ENCODE results near the gene CACNG1.
"Not testable (repeated sequence)": the region's sequence is repeated elsewhere in the genome, so short reads cannot be mapped to it uniquely, and the experiment has no call there.

The CACNG1 gene

DNA sequence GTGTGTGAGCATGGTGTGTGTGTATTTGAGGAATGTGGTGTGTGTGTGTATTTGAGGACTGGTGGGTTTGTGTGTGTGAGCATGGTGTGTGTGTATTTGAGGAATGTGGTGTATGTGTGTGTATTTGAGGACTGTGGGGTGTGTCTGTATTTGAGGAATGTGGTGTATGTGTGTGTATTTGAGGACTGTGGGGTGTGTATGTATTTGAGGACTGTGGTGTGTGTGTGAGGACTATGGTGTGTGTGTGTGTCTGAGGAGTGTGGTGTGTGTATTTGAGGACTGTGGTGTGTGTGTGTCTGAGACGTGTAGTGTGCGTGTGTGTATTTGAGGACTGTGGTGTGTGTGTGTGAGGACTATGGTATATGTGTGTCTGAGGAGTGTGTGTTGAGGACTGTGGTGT lies 18.0 kb upstream of the CACNG1 start:
- no peak for DNase-seq

DNA sequence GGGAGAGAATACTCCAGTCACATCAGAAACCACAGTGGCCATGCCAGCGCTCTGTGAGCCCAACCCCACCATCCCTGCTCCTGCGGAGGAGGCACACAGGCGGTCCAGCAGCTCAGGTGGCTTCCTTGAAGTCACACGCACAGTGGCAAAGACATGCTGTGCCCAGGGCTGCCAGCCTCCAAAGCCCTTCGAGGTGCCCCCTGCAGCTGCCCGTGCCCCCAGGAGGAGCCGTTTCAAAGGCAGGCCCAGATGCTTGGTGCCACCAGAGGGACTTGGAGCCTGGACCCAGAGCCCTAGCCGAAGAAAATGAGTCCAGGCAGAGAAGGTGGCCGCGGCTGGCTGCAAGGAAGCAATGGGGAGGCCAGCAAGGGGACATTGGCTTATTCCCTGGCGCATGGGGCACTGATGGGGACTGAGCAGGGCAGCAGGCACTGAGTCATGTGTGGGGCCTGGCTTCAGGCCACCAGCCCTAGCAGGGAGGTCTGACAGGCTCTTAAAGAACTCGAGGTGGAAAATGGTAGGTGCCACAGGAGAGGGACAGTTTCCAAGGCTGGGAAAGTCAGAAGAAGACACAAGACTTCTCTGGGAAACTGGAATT lies 17.2 kb upstream of the CACNG1 start:
- DNase-seq: no peak

DNA sequence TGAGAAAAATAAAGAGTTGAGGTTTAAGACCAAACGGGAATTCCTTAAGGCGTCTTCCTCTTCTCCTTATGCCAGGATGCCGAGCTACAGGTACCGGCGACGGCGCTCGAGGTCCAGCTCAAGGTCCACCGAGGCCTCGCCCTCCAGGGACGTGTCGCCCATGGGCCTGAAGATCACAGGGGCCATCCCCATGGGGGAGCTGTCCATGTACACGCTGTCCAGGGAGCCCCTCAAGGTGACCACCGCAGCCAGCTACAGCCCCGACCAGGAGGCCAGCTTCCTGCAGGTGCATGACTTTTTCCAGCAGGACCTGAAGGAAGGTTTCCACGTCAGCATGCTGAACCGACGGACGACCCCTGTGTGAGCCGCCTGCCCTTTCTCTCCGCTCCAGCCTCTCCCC lies 13.7 kb upstream of the CACNG1 start:
- no peak for DNase-seq

DNA sequence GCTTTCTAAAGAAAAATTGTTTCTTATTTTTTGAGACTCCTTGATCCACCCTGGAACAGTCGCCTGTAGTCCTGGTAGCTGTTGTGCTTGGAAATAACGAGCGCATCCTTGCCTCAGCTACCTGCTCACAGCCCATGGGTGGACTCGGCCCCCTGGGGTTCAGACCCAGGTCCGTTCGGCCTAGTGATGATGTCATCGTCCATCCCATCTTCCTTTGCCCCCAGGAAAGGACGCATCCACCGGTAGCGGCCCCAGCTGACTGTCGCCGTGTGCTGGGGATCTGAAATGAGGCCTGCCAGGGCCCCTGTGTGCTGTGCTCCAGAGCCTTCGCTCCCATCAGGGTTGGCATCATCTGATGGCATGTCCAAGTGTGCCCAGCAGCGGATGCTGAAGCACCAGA lies 12.0 kb upstream of the CACNG1 start:
- DNase-seq: no peak

DNA sequence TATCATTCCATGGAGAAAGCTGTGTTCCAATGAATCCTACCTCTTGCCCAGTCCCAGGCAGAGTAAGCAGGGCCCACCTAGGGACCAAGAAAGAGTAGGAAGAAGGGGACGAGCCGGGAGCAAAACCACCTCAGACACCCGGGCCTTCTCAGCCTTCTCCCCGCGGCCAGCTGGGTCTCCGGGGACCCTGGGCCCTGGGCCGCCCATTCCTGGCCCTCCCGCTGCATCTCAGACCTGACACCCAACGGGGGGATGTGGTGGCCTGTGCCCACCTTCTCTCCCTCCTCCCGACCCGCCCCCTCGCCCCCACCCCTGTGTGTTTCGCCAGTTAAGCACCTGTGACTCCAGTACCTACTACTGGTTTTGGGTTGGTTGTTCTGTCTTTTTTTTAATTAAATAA lies 11.4 kb upstream of the CACNG1 start:
- no peak for DNase-seq

DNA sequence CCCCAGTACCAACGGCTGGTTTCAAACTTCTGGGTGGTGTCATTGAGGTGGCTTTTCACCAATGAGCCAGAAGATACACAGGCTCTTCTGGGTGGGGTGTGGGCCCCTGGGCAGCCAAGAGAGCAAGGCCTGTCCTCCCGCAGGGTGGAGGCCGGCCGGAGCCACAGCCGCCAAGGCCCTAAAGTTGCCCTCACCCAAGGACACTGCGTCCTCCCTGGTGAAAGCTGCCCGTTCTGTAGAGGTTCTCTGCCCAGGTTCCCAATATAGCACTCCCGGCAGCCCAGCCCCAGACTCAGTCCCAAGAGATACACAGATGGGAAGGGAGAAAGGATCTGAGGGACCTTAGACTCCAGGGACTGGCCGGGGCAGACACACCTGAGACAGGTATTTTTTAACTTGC lies 10.7 kb upstream of the CACNG1 start:
- no peak for DNase-seq

DNA sequence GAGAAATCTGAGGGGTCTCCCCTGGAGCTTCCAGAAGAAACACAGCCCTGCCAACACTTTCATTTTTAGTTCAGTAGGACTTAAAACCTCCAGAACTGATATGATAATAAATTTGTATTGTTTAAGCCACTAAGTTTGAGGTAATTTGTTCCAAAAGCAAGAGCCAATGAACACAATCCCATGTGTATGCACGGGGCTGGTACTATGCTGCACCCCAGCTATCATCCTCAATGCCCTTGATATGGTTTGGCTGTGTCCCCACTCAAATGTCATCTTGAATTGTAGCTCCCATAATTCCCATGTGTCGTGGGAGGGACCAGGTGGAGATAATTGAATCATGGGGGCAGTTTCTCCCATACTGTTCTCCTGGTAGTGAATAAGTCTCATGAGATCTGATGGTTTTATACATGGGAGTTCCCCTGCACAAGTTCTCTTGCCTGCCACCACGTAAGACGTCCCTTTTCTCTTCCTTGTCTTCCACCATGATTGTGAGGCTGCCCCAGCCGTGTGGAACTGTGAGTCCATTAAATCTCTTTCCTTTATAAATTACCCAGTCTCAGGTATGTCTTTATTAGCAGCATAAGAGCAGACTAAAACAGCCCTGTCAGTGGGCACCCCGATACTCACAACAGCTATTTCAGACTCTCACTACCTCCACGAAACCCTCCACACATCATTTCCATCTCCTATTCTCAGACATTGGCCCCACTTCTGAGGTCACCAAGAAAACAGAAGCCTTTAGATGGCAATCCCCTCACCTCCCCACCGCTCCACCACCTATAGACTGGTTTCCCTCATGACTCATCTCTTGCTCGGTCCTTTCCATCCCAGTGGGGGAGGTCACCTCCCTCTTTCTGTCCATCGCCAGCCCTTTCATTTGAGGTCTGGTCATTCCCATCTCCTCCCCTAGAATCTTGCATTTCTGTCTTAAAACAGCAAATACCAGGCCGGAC lies 8.9 kb upstream of the CACNG1 start:
- DNase-seq: no peak

DNA sequence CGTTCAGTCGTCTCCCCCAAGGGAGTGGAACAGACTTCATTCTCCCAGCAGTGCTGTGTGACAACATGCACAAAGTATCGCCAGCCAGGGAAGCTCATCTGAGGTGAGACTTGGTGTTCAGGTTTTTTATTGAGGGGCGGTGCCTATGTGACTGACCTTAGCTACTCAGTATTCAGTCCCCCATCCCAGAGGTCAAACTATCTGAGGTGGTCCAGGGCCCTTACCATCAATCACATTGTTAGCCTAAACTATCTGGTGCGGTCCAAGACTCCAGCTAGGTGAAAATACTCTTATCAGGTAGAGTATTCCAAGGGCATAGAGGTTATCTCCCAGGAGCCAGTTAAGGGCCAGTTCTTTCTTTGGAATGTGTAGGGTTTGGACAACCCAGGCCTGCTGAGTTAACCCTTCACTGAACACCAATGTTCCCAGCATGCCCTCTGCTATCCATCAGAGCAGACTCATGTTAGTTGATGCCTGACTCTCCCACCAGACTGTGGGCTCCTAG lies 5.4 kb upstream of the CACNG1 start:
- no peak for DNase-seq

DNA sequence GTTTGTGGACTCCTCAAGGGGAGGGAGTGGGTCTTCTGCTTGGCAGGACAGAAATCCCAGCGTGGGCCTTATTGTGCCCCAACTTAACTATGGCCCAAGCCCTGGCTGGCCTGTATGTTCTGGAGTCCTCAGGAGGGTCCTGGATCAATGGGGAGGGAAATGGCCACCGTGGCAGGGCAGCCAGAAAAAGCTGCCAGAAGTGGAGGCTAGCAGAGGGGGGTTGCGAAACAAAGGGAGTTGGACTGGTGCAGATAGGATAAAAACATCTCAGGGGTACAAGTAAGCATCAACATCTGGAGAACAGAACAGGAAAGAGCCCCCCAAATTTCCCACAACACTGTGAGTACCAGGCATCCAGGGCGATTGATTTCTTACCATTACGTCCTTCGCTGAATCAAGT lies 3.7 kb upstream of the CACNG1 start:
- DNase-seq: no peak

DNA sequence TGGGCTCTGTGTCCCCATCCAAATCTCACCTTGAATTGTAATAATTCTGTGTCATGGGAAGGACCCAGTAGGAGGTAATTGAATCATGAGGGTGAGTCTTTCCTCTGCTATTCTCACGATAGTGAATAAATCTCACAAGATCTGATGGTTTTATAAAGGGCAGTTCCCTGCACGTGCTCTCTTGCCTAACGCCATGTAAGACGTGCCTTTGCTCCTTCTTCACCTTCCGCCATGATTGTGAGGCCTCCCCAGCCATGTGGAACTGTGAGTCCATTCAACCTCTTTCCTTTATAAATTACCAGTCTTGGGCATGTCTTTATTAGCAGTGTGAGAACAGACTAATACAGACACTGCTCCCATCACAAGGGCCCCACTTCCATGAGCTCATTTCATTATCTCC lies 3.2 kb upstream of the CACNG1 start:
- not testable (repeated sequence) for DNase-seq

DNA sequence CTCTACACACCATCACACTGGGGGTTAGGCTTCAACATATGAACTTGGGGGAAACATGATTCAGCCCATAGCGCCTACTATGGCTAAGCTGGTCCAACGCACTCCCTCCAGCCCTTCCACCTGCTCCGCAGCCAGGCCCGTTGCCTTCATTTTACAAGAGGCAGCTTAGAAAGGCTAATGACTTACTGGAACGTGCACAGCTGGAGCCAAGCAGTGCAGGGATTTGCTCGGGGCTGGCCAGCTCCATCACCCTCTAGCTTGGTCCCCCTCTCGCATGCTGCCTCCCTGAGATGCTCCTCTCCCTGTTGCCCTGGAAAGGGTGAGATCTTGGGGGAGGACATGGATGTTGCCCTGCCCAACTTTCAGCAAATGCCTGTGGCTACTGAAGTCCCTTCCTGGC lies 2.8 kb upstream of the CACNG1 start:
- DNase-seq: no peak

DNA sequence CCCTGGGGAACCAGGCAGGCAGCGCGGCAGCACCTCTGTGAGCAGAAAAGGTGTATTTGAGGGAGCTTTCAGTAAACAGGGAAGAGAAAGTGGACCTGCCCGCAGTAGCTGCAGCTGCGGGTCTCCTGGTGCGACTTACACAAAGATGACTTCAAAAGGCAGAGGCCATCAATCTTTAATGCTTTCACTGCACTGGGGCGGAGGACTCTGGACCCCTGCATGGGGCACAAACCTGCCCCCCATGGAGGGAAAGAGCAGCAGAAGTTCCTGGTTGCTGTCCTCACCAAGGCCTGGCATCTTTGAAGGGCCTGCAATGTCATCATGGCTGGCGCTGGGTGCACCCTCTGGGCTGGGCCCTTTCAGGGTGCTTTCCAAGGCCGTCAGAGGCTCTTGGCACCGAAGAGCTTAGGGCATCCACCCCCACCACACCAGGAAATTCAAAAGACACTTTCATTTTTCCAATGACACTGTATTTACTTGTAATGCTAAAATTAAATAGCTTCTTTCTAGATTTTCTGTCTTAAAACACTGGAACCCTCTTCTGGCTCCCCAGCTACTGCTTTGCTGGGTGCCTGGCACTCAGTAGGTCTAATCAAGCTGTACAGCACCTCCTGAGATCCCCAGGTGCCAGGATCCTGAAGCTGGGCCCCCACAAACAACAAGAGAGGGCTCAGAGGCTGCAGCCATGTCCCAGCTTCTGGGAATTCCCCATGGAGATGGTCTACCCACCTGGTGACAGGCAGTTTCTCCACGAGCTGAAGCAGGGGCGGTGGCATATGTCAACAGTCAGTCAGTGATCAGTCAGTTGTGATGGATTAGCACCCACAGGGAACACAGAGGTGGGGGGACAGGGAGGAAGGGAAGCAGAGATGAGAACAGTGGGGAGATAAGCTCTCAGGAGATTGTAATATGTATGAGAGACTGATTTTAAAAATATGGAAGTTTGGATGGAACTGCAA lies 2.1 kb upstream of the CACNG1 start:
- DNase-seq: no peak

DNA sequence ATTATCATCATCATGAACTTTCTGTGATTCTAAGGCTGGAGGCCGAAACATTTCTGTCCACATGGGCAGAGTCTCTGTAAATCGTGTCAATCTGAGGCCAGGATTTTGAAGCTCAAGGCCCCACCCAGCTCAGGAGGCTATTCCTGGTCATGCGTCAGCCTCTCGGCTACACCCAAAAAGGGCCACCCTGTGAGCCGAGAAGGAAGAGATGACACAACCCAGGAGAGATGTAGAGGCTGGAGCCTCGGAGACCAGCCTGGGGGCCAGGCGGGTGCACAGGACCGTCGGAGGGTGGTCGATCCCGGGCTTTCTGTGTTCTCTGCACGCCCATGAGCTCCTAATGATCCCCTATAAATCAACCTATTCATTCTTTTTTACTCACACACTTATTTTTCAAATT lies 1.1 kb upstream of the CACNG1 start:
- no peak for DNase-seq

DNA sequence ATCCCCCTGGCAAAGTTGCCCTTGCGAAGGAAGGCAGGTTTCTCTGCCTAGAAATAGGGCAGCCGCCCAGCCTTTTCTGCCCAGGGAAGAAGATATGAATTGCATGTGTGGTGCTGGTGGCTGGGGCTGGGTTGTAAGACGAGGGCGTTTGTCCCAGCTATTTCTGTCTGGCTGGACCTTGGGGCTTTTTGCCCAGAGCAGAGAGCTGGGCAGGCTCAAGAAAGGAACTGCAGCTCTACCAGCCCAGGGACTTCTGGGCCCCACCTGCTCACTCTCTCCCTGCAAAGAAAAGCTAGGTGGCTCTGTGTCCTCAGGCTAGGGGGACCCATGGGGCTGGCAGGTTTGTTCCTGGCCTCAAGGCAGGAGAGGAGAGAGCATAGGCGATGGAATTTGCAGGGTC lies 586 bp downstream of the CACNG1 start:
- no peak for DNase-seq

DNA sequence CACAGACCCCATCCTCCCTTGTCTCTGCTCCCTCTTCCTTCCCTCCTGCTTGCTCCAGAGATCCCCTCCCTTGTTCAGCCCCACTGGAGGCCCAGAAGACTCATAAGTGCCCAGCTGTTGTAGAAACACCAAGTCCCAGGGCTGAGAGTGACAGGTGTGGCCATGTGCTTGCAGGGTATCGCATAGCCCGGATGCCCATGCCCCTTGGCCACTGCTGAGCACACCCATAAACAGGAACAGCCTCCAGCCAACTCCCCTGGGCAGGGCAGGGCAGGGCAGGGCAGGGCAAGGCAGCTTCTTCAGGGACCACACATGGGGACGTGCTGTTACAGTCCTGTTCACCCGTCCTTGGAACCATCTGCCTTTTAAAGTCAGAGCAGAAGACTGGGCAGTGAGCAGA lies 2.0 kb downstream of the CACNG1 start:
- DNase-seq: no peak

DNA sequence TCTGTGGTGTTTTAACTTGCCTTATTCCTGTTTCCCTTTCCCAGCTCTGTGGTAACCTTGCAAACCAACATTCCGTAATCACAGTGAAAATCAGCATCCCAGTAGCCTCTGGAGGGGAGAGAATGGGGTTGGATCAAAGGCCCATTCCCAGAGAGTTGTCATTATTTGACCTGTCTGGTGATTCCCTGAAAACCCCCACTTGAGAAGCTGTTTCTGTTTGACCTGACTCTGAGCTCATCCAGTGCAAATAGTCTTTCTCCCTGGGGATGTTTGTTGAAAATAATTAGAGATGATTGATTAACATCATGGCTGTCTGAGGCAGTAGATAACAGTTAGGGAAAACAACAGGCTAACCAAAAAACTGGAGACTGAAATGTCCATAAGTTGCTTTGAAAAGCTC lies 3.0 kb downstream of the CACNG1 start:
- no peak for DNase-seq

DNA sequence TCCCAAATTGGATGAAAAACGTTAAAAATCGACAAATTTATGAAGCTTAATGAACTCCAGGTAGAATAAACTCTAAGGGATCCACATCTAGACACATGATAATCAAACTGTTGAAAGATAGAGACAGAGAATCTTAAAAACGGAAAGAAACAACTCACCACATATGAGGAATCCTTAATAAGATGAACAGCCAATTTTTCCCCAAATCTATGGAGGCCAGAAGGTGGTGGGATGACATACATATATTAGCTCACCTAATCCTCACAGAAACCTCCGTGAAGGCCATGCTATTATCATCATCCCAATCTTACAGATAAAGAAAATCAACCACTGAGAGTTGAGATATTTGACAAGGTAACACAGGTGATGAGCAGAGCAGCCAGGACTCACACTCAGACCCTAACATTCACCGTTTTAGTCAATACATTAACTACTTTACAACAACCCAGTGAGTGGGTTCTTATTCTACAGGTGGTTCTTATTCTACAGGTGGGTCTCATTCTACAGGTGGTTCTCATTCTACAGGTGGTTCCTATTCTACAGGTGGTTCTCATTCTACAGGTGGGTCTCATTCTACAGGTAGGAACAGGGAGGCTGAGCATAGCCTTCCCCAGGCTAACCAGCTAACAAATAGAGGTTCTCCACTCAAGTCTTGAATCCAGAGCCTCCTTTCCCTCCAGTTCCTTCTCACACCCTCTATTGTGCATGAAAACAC lies 4.8 kb downstream of the CACNG1 start:
- DNase-seq: no peak

DNA sequence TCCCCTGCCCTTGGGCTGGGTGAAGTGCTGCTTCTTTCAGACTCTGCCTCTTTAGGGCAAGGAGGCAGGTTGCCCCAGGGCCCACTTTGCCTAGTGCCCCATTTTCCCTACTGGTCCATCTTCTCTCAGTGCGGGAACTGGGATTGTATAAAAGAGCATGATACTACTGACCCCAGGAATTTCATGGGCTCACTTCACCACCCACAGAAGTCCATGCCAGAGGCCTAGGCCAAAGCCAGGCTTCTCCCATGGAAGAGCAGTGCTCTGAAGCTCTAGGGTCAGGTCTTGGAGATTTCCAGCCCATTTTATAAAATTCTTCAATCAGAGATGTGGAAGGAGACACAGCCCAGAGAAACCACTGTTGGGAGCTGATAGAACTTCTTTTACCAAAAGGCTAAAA lies 5.7 kb downstream of the CACNG1 start:
- no peak for DNase-seq

DNA sequence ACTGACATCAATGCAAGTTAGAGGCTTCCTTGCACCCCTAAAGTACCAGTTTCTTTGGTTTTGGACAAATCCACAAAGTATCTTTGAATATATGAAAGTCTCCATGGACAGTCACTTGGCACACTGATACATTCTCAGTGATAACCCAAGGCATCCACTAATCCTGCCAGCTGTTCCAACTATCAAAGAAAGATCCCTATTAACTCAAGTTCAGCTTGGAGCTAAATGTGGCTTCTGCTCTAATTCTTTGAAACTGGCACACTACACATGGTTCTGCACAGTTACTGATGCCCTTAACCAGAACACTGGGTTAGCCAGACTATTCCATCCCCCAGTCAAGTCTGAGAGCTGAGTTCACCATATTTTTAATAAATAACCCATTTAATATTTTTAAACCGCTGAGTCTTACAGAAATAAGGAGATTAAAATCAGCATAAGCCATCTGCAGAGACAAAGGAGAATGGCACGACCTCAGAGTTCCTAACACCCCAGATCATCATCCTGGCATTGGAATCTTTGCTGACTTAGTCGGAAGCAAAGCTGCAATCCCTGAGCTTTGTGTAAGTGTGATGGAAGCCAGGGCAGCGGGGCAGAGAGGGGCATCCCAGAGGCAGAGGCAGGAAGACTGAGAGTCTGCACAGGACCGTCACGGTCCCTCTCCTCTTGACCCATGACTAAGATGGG lies 6.3 kb downstream of the CACNG1 start:
- no peak for DNase-seq

DNA sequence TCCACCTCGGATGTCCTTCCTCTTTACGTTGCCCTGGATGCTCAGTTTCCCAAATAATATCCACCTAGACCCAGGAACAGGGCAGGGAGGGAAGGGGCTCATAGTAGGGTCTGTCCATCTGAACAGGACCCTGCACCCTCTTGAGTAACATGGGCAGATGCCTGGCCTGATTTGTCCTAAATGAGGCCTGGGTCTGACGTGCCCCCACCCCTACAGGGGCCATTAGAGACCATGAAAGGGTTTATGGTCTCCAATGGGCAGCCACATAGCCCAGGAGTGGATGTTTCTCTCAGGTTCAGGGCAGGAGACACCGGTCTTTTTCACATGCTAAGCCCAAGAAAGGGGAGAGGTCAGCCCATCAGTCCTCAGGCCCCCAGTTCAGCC lies 6.8 kb downstream of the CACNG1 start:
- no peak for DNase-seq

DNA sequence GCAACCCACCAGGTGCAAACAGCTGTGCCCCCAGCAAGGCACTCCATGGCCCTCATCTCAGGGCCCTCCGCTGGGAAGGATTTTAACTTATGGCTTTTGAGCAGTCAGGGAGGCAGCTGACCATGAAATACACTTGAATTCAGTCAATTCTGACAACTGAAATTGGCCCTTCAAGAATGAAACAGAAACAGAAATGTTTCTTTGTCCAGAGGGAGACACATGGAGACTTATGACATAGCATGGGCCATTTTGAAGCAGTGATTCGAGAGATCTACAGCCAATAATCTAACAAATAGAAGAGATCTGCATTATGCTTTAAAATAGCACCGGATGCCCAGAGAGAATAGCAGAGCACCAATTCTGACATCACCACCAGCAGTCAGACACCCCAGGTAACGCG lies 7.5 kb downstream of the CACNG1 start:
- no peak for DNase-seq

Data from NCI-H187 (cell line).